ENCODE data around the gene C1orf174. TPM values are rescaled to one million over a fixed set of nuclear protein-coding genes. Genes with fewer than 3 reads are reported as not detected.
"Not testable (repeated sequence)": the region's sequence is repeated elsewhere in the genome, so short reads cannot be mapped to it uniquely, and the experiment has no call there.

C1orf174 gene
- total RNA-seq, 2 experiments from 2014 or later, result 51.0 to 53.1 TPM

DNA sequence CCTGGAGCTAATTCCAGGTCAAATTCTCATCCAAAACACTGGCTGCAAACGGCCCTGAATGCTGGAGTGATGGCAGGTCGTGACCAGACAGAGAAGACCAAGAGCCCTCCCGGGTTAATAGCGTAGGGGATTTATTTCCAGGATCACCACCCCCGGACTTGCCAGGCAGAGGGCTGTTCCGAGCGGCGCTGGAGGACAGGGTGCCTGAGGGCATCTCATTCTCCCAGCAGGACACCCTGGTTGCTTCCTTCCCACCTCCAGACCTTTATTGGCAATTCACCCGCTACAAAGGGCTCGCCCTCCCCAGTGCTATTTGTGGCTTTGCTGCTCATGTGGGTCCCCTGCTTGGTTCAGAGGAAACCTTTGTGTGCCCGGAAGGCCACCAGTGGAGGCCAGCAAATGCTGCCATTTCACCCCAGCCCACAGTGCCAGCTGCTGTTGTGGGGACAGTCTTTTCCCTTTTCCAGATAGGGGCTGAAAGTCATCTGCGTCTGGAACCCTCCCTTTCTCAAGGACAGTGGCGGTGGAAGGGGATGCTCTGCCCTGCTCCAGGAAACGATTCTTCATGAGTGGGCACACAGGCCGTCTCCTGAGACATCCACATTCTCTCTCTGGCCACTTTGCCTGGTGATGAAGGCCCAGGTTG, 19.0 kb upstream of the C1orf174 start:
- Mint-ChIP-seq H3K36me3 (no peaks in the 10 kb centered on the region), H3K4me1 (peaks cover 7% of the 10 kb centered on the region), H3K9me3 (no peaks in the 10 kb centered on the region), H3K27ac (no peak overlapping the region), H3K27me3 (no peaks in the 10 kb centered on the region), H3K4me3 (no peak overlapping the region)
- DNase-seq, result no peak

DNA sequence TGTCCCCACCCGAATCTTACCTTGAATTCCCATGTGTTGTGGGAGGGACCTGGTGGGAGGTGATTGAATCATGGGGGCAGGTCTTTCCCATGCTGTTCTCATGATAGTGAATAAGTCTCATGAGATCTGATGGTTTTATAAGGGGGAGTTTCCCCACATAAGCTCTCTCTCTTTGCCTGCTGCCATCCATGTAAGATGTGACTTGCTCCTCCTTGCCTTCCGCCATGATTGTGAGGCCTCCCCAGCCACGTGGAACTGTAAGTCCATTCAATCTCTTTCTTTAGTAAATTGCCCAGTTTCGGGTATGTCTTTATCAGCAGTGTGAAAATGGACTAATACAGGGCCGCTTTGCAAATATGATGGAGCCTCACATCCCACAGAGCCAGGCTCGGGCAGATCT, 18.3 kb upstream of the C1orf174 start:
- H3K27me3 Mint-ChIP-seq, H3K9me3 Mint-ChIP-seq, H3K4me3 Mint-ChIP-seq, DNase-seq, H3K4me1 Mint-ChIP-seq, H3K36me3 Mint-ChIP-seq, H3K27ac Mint-ChIP-seq: not testable (repeated sequence)

- Mint-ChIP-seq H3K36me3 (no peaks in the 10 kb centered on the region), H3K27ac (no peak overlapping the region), H3K4me3 (no peak overlapping the region), H3K27me3 (no peaks in the 10 kb centered on the region), H3K9me3 (no peaks in the 10 kb centered on the region), H3K4me1 (peaks cover 6% of the 10 kb centered on the region)
- no peak for DNase-seq
Observed at GRCh38 chr1:3917761-3918160, 17.7 kb upstream of the C1orf174 start.

DNA sequence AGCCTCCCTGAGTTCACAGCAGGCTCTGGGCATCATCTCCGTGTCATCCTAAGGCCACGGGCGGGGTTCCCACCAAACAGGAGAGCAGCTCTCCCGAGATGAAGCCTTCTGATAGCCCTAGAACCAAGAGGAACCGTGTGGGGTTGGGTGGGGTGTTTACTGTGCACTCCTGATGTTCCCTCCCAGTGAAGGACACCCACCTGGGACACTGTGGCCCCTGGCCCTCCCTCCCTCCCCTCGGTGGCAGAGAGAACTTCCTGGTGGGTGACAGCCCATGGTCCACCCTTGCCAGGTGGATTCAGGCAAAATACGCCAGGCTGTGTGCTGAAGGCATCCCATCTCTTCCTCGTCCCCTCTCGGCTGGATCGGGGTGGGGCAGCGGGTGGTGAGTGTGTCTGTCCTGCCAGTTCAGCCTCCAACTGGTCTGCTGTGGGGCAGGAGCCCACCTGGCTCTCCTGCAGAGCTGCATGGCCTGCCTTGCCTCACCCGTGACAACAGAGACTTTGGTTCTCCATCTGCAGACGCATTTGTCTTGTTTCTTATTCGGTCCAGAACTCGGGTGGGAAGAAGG, 15.6 kb upstream of the C1orf174 start:
- DNase-seq, result no peak

DNA sequence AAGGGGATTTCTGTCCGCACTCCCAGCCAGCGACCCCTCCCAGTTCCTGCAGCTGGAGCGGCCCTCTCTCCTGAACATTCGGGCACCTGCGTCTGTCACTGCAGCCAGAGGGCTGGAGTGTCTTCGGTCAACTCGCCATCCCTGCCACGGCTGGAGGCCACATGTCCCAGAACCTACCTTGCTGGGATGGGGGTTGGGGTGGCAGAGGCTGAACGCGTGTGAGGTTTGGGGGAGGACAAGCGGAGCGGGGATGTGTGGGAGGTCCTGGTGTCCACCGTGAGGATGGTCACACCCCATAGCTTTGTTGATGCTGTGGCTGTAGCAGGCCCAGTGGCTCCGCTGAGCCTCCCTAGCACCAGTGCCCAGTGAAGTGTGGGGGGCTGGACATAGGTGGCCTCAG, 14.8 kb upstream of the C1orf174 start:
- Mint-ChIP-seq H3K27me3 (peaks cover 7% of the 10 kb centered on the region), H3K36me3 (no peaks in the 10 kb centered on the region), H3K4me3 (no peak overlapping the region), H3K27ac (no peak overlapping the region), H3K9me3 (no peaks in the 10 kb centered on the region), H3K4me1 (no peaks in the 10 kb centered on the region)
- DNase-seq, result no peak

More for the DNA sequence above, 15.6 kb upstream of the C1orf174 start:
- Mint-ChIP-seq H3K4me3 (no peak overlapping the region), H3K27ac (no peak overlapping the region), H3K9me3 (no peaks in the 10 kb centered on the region), H3K4me1 (no peaks in the 10 kb centered on the region), H3K27me3 (peaks cover 7% of the 10 kb centered on the region), H3K36me3 (no peaks in the 10 kb centered on the region)

DNA sequence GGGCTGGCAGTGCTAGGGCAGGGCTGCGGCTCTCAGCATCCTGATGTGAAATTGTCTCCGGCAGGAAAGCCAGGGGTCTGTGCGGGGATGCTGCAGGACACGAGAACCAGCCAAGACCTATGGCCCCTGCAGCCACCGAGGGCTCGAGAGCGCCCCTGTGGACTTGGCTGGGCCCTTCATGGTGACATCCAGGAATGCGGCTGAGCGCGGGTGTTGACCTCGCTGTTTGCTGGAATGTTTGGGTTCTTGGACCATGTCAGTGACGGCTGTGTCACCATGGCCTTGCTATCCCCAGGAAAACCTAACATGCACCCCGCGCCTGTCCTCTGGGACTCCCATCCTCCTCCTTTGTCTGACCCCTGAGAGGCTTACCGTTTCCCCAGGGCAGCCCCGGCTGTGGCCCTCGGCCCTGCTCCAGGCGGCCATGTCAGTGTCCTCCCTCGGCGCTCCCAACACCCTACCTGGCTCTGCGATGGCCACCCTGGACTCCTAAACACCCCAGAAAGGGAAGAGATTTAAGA, 14.3 kb upstream of the C1orf174 start:
- H3K27ac Mint-ChIP-seq, result no peak overlapping the region
- H3K4me1 Mint-ChIP-seq, result no peaks in the 10 kb centered on the region
- H3K4me3 Mint-ChIP-seq, result no peak overlapping the region
- peaks cover 7% of the 10 kb centered on the region for H3K27me3 Mint-ChIP-seq
- no peaks in the 10 kb centered on the region for H3K9me3 Mint-ChIP-seq
- no peaks in the 10 kb centered on the region for H3K36me3 Mint-ChIP-seq
- no peak for DNase-seq

GRCh38 chr1:3912809-3913685, 13.0 kb upstream of the C1orf174 start:
- Mint-ChIP-seq H3K36me3 (no peaks in the 10 kb centered on the region), H3K27me3 (peaks cover 7% of the 10 kb centered on the region), H3K9me3 (no peaks in the 10 kb centered on the region), H3K4me1 (no peaks in the 10 kb centered on the region), H3K4me3 (no peak overlapping the region), H3K27ac (no peak overlapping the region)
- DNase-seq, result no peak

DNA sequence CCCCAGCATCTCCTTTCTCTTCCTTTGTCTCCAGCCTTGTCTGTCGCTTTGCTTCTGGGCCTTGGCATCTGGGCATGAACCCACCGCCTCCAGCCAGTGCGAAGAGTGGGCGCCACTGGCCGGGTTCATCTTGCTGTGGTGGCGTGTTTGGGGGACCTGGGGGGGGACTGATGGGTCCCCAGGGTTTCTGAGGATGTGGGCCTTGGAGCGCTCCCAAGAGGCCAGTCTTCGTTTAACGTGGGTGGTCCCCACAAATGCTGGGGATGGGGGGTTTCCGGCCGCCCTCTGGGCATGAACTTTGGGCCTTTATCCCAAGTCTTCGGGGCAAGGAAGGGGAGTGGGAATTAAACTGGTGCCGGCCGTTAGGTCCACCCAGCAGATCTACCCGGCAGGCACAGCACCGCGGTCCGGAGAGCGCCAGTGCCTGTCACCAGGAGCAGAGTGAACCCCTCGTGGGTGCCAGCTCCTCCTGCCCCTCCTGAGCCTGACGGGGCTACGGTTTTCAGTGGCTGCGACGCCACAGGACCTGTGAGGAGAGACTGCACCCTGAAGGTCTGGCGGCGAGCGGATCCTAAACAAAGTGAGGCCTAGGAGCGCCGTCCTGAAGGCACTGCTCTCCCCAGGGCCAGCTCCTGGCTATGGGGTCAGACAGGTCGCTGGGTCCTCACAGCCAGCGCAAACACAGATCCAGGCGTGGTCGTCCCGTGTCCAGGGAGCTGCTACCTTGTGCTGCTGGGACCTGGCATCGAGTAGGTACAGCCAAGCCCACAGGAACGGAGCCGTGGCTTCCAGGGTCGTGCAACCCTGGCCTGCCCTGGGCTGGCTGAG, 12.1 kb upstream of the C1orf174 start:
- Mint-ChIP-seq H3K4me1 (peaks cover 2% of the 10 kb centered on the region), H3K27me3 (peaks cover 7% of the 10 kb centered on the region), H3K9me3 (no peaks in the 10 kb centered on the region), H3K36me3 (no peaks in the 10 kb centered on the region), H3K27ac (no peak overlapping the region), H3K4me3 (no peak overlapping the region)
- DNase-seq, result no peak

DNA sequence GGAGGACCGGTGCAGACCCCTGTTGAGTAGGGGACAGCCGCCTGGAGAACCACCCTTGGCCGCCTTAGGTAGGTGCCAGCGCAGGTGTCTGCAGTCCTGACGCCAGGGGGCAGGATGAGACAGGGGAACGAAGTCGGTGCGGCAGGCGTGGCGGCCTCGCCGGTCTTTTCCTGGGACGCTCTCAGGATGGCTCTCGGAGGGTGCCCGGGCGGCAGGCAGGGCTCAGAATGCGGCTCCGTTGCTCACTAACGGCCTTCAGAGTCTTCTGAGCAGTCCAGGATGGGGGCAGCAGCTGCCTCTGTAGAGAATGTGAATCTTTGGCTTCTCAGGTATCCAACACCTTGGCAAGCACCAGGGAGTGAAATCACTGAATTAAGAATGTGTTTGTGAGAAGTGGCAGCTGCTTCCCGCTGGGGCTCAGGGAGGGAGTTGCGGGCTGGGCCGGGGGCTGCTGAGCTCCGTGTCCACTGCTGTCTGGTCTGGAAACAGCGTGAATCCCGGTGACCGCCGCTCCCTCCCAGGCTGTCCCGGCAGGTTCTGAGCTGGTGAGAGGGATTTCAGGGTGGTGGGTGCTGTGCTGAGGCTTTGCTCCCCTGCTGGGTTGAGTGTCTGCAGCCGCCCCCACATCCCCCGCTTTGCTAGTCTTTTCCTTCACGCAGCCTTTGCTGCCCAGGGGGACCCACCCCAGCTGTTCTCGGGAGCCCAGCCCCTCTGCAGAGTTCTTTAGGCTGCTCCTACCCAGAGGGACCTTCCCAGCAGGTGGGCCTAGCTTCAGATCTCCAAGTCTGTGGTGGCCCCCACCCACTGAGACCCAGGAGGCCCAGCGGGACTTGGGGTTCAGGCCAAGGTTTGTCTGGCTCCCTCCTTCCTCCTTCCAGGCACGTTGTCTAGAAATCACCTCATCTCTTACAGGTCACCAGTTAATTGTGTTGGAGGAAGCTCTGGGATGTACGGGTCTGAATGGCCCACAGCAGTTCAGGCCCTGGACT, 11.1 kb upstream of the C1orf174 start:
- H3K4me3 Mint-ChIP-seq, result no peak overlapping the region
- H3K9me3 Mint-ChIP-seq, result no peaks in the 10 kb centered on the region
- peak; percentile 76 for DNase-seq
- no peaks in the 10 kb centered on the region for H3K36me3 Mint-ChIP-seq
- peaks cover 7% of the 10 kb centered on the region for H3K27me3 Mint-ChIP-seq
- no peak overlapping the region for H3K27ac Mint-ChIP-seq
- H3K4me1 Mint-ChIP-seq, result peaks cover 3% of the 10 kb centered on the region

- Mint-ChIP-seq H3K9me3 (no peaks in the 10 kb centered on the region), H3K4me3 (no peak overlapping the region), H3K36me3 (no peaks in the 10 kb centered on the region), H3K4me1 (peaks cover 3% of the 10 kb centered on the region), H3K27me3 (peaks cover 7% of the 10 kb centered on the region), H3K27ac (no peak overlapping the region)
- no peak for DNase-seq
Observed at GRCh38 chr1:3910049-3910731, 10.1 kb upstream of the C1orf174 start.

GRCh38 chr1:3909615-3910014, 9.5 kb upstream of the C1orf174 start:
- Mint-ChIP-seq H3K36me3 (no peaks in the 10 kb centered on the region), H3K9me3 (no peaks in the 10 kb centered on the region), H3K27ac (no peak overlapping the region), H3K4me1 (peaks cover 5% of the 10 kb centered on the region), H3K4me3 (no peak overlapping the region), H3K27me3 (peaks cover 7% of the 10 kb centered on the region)
- no peak for DNase-seq

DNA sequence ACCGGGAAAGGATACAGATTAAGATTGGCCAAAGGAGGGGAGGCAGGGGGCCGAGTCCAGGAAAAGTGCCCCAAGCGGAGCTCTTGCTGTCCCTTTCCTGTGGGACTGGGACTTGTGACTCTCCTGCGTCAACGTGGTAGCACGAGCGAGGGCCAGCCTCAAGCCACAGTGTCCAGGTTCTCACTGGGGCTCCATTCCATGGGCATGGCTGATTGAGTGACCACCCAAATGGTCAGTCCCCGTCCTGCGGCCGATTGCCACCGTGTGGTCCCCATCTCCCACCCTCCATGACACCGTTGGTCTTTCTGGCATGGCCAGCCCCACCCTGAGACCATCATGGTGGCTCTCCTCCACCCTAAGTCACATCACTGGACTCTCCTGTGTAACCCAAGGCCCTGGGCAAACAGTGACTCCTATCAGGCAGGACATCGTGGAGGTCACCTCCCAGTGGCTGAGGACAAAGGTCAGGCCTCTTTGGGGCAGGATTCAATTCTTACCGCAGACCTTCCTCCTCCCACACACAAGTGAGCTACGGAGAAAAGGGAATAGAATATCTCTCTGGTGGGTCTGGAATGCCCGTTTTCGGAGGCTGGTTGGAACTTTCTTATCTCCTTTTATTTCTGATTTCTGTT, 8.9 kb upstream of the C1orf174 start:
- Mint-ChIP-seq H3K36me3 (no peaks in the 10 kb centered on the region), H3K27ac (no peak overlapping the region), H3K9me3 (no peaks in the 10 kb centered on the region), H3K4me3 (no peak overlapping the region), H3K27me3 (peaks cover 7% of the 10 kb centered on the region), H3K4me1 (peaks cover 8% of the 10 kb centered on the region)
- no peak for DNase-seq

DNA sequence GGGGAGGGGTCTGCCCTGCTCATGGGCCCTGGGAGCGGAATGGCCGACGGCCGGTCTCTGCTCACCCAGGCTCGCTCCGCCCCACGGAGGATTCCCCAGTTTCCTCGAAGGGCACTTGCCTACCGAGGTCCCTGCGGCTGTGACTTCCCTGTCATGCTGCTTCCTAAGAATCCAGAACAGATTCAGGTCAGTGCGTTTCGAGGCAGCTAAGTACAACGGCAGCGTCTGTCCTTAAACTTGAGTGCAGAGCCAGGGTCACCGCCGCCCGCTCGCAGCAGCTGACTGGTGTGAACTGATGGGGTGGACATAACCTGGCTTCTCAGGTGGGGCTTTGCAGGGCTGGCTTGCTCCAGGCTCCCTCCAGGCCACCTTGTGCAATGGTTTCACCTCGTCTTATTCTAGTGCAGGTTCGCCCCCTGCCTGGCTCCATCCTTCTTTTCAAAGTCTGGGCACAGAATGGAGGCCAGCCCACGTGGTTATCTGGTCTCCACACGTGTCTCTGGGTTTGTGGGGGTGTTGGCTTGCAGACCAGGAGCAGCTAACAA, 7.6 kb upstream of the C1orf174 start:
- H3K9me3 Mint-ChIP-seq, result no peaks in the 10 kb centered on the region
- H3K27ac Mint-ChIP-seq, result no peak overlapping the region
- no peak overlapping the region for H3K4me3 Mint-ChIP-seq
- peaks cover 2% of the 10 kb centered on the region for H3K36me3 Mint-ChIP-seq
- peaks cover 7% of the 10 kb centered on the region for H3K27me3 Mint-ChIP-seq
- H3K4me1 Mint-ChIP-seq, result peaks cover 20% of the 10 kb centered on the region
- no peak for DNase-seq
